ENCODE measurements around the gene CDNF.
"Not testable (repeated sequence)": the region's sequence is repeated elsewhere in the genome, so short reads cannot be mapped to it uniquely, and the experiment has no call there.

CDNF gene

GRCh38 chr10:14826076-14826829, 11.6 kb downstream of the CDNF start:
- no peak for DNase-seq (ENCODE audit: low read depth in 1 of 2, low spot score in 1 of 2)
- TF ChIP-seq JUND (IDR thresholded peaks at IDR 0.05; ENCODE audit: low read depth) = no peak
- in situ Hi-C loops (cut with HindIII; ENCODE audit: low pct_unique_long_range_greater_than_20kb, low sequenced_read_pairs) = no loop called here

- no peak for TF ChIP-seq JUND (IDR thresholded peaks at IDR 0.05; ENCODE audit: low read depth)
- no peak for DNase-seq (ENCODE audit: low read depth in 1 of 2, low spot score in 1 of 2)
- in situ Hi-C loops (cut with HindIII; ENCODE audit: low pct_unique_long_range_greater_than_20kb, low sequenced_read_pairs) = no loop called here
Measured at GRCh38 chr10:14823966-14824365, 13.9 kb downstream of the CDNF start.

GRCh38 chr10:14822879-14823755, 14.7 kb downstream of the CDNF start:
- peak; percentile 57 to 72 for DNase-seq (ENCODE audit: low read depth in 1 of 2, low spot score in 1 of 2)
- in situ Hi-C loops (cut with HindIII; ENCODE audit: low pct_unique_long_range_greater_than_20kb, low sequenced_read_pairs) = no loop called here
- no peak for TF ChIP-seq JUND (IDR thresholded peaks at IDR 0.05; ENCODE audit: low read depth)

GRCh38 chr10:14821635-14822375, 16.0 kb downstream of the CDNF start:
- in situ Hi-C loops (cut with HindIII; ENCODE audit: low pct_unique_long_range_greater_than_20kb, low sequenced_read_pairs) = no loop called here
- TF ChIP-seq JUND (IDR thresholded peaks at IDR 0.05; ENCODE audit: low read depth) = no peak
- DNase-seq (ENCODE audit: low read depth in 1 of 2, low spot score in 1 of 2) = no peak

- TF ChIP-seq JUND (IDR thresholded peaks at IDR 0.05; ENCODE audit: low read depth) = no peak
- in situ Hi-C loops (cut with HindIII; ENCODE audit: low pct_unique_long_range_greater_than_20kb, low sequenced_read_pairs) = no loop called here
- DNase-seq (ENCODE audit: low read depth in 1 of 2, low spot score in 1 of 2) = no peak
Measured at GRCh38 chr10:14820775-14821154, 17.1 kb downstream of the CDNF start.

GRCh38 chr10:14820010-14820774, 17.6 kb downstream of the CDNF start:
- DNase-seq (ENCODE audit: low read depth in 1 of 2, low spot score in 1 of 2) = no peak
- in situ Hi-C loops (cut with HindIII; ENCODE audit: low pct_unique_long_range_greater_than_20kb, low sequenced_read_pairs) = no loop called here
- no peak for TF ChIP-seq JUND (IDR thresholded peaks at IDR 0.05; ENCODE audit: low read depth)

GRCh38 chr10:14816717-14817116, 21.1 kb downstream of the CDNF start:
- DNase-seq (ENCODE audit: low read depth in 1 of 2, low spot score in 1 of 2); in situ Hi-C loops (cut with HindIII; ENCODE audit: low pct_unique_long_range_greater_than_20kb, low sequenced_read_pairs): not testable (repeated sequence)

- no peak for DNase-seq (ENCODE audit: low read depth in 1 of 2, low spot score in 1 of 2)
- TF ChIP-seq JUND (IDR thresholded peaks at IDR 0.05; ENCODE audit: low read depth) = no peak
- in situ Hi-C loops (cut with HindIII; ENCODE audit: low pct_unique_long_range_greater_than_20kb, low sequenced_read_pairs) = no loop called here
Measured at GRCh38 chr10:14815681-14816080, 22.2 kb downstream of the CDNF start.

- DNase-seq (ENCODE audit: low read depth in 1 of 2, low spot score in 1 of 2) = peak in 1 of 2 experiments; percentile 57
- in situ Hi-C loops (cut with HindIII; ENCODE audit: low pct_unique_long_range_greater_than_20kb, low sequenced_read_pairs) = no loop called here
- no peak for TF ChIP-seq JUND (IDR thresholded peaks at IDR 0.05; ENCODE audit: low read depth)
Measured at GRCh38 chr10:14812271-14812670, 25.6 kb downstream of the CDNF start.

- no peak for TF ChIP-seq JUND (IDR thresholded peaks at IDR 0.05; ENCODE audit: low read depth)
- in situ Hi-C loops (cut with HindIII; ENCODE audit: low pct_unique_long_range_greater_than_20kb, low sequenced_read_pairs) = no loop called here
- no peak for DNase-seq (ENCODE audit: low read depth in 1 of 2, low spot score in 1 of 2)
Measured at GRCh38 chr10:14810969-14811953, 26.6 kb downstream of the CDNF start.

GRCh38 chr10:14806318-14806717, 31.5 kb downstream of the CDNF start:
- DNase-seq (ENCODE audit: low read depth in 1 of 2, low spot score in 1 of 2) = no peak
- TF ChIP-seq JUND (IDR thresholded peaks at IDR 0.05; ENCODE audit: low read depth) = no peak
- in situ Hi-C loops (cut with HindIII; ENCODE audit: low pct_unique_long_range_greater_than_20kb, low sequenced_read_pairs) = no loop called here

Measured in T47D (cell line).